Skin of body (tissue), 2 donors: ENCODE measurements around the gene VIT. TPM values are rescaled to one million over a fixed set of nuclear protein-coding genes. Genes with fewer than 3 reads are reported as not detected.
"Not testable (repeated sequence)": the region's sequence is repeated elsewhere in the genome, so short reads cannot be mapped to it uniquely, and the experiment has no call there.

Experiments used
- DNase-seq: peaks from one replicate; lab custom pipeline; 2025; lab: John Stamatoyannopoulos, UW
- total RNA-seq: library from RNA; depleted of rRNA; stranded (reverse); fragments of >200 nt; gene quantifications from one replicate; pipeline ENCODE4 v1.2.3, GENCODE V29; 2014

VIT gene
- total RNA-seq, 1 donor from 2014 or later = 7.4 TPM

DNA sequence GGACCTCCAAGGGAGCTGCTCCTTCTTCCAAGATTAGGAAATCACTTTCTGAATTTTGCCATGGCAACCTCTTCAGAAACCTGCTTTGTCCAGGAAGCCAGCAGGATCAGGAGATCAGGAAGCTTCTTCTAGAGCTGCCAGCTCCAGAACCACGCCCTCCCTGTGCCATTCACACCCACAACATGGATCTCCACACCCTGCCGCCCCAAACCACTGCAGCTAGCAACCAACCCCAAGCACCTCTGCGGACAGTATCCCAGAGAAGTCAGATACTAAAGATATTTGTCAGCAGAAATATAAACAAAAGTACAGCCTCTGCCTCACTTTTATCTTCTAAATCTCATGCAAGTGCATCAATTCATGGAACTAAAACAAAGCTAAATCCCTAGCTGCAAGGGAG is 106.4 kb downstream of the VIT start:
- DNase-seq = no peak

DNA sequence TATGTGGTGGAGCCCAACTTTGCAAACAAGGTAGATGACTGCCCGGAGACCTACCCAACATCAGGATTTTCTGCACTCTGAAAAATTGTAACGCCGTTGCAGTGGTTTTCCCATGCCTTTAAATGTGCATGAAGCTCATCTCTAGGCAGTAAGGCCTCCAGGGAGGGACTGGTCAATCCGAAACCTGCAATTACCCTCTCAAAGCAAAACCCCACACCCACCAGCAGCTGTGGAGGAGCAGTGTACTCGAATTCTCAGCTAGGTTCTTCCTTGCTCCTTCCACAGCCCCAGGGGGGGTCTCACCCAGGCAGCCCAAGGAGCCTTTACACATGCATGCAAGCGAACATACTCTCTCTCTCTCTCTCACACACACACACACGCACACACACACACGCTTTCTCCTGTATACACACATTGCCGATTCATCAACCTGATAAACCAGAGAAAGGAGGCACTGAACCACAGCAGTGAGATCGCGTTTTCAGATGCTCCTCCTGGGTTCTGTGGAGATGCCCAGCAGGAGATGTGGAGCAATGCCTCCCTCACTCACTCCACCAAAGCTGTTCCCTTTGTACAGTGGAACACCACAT is 109.2 kb downstream of the VIT start:
- no peak for DNase-seq

DNA sequence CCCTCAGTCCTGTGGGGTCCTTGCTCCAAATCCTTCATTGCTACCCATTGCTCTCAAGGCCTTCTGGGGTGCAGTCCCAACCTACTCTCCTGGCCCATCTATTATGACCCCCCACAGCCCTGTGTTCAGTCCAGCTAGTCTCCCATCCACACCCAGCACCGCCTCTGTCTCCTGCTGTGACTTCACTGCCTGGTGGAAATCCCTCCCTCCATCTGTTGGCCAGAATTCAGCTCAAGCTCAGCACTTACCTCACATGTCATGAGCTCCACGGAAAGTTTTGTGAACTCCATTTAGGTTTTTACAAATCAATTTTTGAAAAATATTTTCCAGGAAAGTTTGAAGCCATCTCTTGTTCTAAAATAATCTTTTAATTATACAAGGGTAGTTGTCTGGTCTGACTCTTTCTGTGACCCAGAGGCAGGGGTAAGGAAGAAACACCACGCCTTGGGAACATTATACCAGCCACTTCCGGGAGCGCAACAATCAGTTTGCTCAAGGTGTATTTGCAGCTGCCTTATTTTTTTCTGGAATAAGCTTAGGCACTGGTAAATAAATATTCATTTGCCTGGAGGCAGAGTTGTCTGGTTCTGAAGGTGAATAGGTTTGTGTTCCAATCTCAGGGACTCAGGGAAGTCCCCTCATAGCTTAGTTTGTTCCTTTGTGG is 110.8 kb downstream of the VIT start:
- DNase-seq = no peak

- DNase-seq = no peak
Observed at GRCh38 chr2:36808386-36809068, 112.0 kb downstream of the VIT start.

GRCh38 chr2:36809069-36809445 is 112.5 kb downstream of the VIT start:
- DNase-seq = no peak

DNA sequence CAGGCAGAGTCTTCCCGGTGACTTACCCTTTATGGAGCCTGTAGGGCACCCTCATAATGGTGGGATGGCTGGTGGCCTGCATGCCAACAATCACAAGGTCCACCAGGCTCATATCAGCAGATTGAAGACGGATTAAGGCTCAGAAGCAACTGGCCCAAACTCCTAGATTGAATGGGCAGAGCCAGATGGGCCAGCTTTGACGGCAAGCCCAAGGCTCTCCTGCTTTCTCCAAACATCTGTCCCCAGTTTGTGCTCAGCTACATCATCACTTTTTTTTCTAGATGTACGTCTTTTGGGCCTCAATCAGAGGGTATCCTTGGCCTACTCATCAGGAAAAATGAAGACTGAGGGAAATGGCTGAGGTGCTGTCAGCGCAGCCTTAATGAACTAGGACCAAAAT is 114.6 kb downstream of the VIT start:
- no peak for DNase-seq

DNA sequence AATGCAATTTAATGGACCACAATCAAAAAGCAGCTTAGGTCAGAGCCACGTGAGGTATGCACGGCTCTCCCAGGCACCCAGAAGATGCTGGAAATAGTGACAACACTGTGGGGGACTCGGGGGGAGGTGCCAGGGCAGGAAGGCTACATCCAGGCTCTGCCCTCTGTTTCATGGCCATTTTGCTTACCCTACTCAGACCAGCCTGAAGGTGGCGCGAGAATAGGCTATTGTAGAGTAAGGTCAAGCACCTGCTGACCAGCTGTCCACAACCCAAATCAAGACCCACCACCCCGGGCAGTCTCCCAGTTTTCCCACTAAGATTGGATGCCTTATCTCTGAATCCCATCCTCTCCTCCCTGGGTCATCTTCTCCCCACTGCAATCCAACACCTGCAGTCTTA is 115.7 kb downstream of the VIT start:
- DNase-seq = no peak

DNA sequence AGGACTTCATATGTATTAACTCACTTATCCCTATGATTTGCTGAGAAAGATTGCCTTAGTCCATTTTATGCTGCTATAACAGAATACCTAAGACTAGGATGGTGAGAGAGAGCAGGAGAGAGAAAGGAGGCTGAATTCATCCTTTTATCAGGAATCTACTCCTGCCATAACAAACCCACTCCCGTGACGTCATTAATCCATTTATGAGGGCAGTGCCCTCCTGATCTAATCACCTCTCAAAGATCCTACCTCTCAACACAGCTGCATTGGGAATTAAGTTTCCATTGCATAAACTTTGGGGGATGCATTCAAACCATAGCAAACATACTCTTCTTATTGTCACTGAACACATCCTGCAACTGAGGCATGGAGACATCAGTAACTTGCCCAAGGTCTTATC is 122.0 kb downstream of the VIT start:
- no peak for DNase-seq

DNA sequence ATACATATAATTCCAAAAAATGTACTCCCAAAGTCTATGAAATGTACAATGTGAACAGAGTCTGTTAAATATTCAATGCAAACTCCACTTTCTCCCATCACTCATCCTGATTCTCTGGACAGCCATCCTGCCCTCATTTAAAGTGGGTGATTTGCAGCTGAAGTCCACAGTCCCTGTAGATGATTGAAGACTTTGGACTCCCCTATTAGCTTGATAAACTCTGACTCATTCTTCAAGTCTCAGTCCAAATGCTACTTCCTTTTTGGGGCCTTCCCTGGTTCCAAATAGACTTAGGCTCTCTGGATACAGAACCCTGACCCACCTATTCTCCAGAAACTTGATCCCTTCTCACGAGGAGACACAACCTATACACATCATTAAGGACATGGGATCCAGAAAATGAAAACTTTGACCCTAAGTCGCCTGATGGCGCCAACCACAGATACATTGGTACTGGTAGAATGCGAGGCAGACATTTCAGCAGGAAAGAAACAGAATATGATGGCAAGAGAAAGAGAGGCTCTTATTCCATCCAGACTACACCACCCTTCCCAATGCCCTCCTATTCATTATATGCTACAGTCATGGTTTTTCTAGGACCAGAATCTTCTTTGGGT is 122.7 kb downstream of the VIT start:
- no peak for DNase-seq

DNA sequence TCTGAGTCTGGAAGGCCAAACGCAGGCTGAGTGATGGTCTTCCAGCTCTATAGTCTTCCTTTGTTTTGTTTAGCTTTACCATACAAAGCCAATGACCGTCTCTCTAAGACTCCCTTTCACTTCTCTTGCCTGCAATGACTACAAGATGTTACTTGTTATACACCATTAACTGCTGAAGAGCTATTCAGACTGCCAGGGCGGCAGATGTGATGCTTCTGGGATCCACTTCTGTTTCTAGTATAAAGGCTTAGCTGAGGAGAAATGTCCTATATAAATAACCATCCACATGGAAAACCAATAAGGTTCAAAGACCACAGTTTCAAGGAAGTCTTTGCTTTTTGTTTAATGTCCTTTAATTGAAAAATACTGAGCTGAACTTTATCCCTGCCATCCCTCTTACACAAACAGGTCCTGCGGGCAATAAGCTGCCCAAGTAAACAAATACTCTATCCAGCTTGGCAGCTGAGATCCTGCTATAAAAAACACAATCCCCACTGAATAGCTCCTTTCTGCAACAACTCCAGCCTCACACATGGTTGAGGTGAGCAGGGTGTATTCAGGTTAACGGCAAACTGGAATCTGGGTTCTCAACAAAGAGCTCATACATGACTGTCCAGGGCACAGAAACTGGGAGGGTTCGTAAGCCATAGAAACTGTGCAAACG is 124.6 kb downstream of the VIT start:
- DNase-seq = peak; percentile 41

DNA sequence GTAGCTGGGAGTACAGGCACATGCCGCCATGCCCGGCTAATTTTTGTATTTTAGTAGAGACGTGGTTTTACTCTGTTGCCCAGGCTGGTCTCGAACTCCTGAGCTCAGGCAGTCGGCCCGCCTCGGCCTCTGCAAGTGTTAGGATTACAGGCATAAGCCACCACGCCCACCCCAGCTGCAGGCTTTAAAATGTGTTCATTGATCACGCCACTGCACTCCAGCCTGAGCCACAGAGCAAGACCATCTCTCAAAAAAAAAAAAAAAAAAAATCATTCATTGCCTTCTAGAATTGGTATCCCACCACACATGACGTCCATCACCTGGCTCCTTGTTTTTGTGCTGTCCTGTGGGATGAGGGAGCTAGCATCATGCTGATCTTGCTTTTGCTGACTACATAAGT is 127.4 kb downstream of the VIT start:
- DNase-seq = no peak

GRCh38 chr2:36824273-36824672 is 127.8 kb downstream of the VIT start:
- no peak for DNase-seq

DNA sequence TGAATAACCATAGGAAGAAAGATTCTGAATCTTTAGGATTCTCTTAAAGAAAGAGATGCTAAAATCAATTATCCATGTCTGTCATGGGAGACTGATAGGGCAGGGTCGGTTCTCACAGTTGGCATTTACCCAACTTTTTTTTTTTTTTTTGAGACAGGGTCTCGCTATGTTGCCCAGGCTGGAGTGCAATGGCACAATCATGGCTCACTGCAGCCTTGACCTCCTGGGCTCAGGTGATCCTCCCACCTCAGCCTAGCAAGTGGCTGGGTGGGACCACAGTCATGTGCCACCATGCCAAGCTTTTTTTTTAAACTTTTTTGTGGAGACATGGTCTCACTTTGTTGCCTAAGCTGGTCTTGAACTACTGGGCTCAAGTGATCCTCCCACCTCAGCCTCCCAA is 128.2 kb downstream of the VIT start:
- not testable (repeated sequence) for DNase-seq

DNA sequence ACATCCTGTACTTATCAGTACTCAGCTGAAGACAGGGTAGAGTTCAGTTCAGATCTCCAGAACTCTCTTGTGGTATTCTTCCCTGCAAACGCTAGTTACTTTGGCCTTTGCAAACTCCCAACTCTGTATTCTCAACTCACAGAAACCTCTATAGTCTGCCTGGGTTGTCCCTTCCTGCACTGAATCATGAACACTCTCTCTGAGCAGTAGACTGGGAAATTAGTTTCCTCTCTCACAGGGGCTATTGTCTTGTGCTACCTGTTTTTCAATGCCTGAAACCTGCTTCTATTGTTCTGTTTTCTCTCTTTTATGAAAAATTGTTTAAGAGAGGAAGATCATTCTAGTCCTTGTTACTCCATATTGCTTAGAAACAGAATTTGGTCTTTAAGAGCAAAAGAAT is 134.7 kb downstream of the VIT start:
- no peak for DNase-seq

GRCh38 chr2:36834203-36834602 is 137.7 kb downstream of the VIT start:
- DNase-seq = no peak

- no peak for DNase-seq
Observed at GRCh38 chr2:36834731-36835524, 138.4 kb downstream of the VIT start.

DNA sequence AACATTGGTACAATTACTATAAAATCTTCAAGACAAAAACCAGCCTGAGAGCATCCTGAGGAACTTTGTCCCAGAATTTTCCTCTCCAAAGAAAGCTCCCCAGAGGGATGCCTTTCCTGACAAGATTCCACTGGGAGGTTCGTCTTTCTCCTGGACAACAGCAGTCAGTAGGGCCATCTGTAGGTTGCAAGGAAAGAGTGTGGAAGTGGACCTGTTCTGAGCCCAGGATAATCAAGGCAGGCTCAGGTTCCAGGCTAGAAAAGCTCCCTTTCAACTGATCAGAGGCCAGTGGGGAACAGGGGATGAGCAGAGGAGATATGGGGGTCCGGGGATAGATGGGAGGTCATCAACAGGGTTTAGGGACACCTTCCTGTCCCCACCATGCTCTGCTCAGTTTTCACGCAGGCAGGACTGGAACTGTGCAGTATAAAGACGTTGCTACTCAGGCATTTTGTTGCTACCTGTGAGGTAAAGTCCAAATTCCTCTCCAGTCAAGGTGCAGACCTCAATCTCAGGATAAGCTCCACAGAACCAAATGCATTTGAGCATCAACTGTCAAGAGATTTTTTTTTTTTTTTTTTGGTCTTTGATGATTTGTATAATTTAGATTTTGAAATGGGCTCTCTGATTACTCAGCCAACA is 143.6 kb downstream of the VIT start:
- no peak for DNase-seq

DNA sequence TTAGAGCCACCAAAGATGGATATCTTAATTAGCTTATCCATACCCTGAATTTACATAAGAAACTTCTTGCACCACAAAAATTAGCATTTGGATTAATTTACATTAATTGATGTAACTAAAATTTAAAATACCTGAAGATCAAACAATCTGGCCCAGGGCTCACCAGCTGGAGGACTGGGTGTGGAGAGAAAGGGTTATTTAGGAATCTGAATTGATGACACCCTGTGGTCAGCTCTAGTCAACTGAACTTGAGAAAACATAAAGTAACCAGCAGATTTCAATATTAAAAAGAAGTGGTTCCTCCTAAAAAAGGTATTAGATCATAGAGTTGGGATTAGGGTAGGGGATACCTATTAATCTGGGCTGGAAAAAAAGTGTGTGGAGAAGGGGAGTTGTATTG is 147.3 kb downstream of the VIT start:
- DNase-seq = no peak

DNA sequence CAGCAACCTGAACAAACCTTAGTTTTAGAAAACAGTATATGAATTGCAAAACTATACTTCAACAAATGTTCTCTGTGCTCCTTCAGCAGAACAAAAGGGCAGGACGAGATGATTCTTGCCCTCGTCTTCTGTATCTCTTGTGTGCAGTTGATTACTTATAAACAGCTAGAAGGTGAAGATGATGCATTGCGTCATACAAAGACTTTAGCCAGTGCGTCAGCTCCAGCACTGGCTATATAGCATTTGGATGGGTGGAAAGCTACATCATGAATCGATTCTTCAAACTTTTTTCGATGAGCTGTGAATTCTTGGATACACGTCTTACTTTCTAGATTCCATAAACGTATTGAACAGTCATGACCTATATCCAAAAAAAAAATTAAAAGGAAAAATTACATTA is 152.8 kb downstream of the VIT start:
- DNase-seq = no peak

DNA sequence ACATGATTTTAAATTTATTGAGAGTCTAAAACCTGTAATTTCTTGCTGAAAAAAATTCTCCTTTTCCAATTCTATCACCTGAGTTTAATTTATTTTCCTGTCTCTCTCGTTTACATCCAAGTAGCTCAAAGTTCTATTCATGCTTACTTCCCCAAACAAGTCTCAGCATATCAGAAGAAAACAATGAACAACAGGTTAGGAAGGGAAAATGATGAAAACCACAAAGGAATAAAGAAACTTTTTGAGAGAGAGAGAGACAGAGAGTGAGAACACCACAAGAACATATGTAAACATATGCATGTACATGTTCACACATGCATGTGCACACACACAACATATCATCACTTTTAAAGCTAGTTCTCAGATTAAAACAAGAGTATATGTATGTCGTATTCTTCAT is 157.7 kb downstream of the VIT start:
- DNase-seq = no peak

- no peak for DNase-seq
Observed at GRCh38 chr2:36855429-36855828, 158.9 kb downstream of the VIT start.
